ENCODE data around the gene TCHH.

Gene TCHH

DNA sequence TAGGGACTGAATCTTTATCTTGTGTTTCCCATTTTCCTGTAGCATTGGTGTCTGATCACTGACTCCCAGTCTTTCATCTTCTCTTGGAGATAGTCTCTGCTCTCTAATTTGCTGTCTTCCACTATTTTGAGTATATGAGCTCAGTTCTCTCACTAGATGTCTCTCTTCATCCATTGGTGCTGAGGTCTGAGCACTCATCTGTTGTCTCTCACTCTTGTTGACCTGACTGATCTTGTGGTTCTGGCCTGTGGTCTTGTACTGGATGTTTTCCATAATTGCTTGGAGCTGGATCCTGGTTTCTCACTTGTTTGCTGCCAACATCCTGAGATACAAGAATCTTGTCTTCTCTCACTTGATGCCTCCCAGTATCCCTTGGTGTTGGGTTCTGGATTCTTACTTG is 53.3 kb downstream of the TCHH start:
- no peak for DNase-seq

All from NCI-H524 treated with DMSO at 0.1 percent for 48 hours (cell line).